Activated CD4-positive, alpha-beta T cell treated with anti-CD3 and anti-CD28 coated beads, Interleukin-2, amount 50 U/mL, for 24 hours (primary cell): Measurements from ENCODE around the gene NEDD4L.
"Not testable (repeated sequence)": the region's sequence is repeated elsewhere in the genome, so short reads cannot be mapped to it uniquely, and the experiment has no call there.

Experiments used
- DNase-seq, 2 donors: peaks; one replicate each; pipeline ENCODE4 v3.0.0-alpha.2; 2020; ENCODE audit warnings: low read depth in 1 of 2, low spot score in 1 of 2

NEDD4L gene

GRCh38 chr18:58363767-58364540, 319.9 kb downstream of the NEDD4L start:
- no peak for DNase-seq

GRCh38 chr18:58364876-58365528, 321.0 kb downstream of the NEDD4L start:
- no peak for DNase-seq

GRCh38 chr18:58367425-58368140, 323.6 kb downstream of the NEDD4L start:
- no peak for DNase-seq

GRCh38 chr18:58369616-58370015, 325.6 kb downstream of the NEDD4L start:
- no peak for DNase-seq

- DNase-seq = no peak
Measured at GRCh38 chr18:58370038-58370580, 326.1 kb downstream of the NEDD4L start.

- DNase-seq = no peak
Measured at GRCh38 chr18:58370612-58371011, 326.6 kb downstream of the NEDD4L start.

GRCh38 chr18:58373481-58373880, 329.5 kb downstream of the NEDD4L start:
- DNase-seq = no peak

GRCh38 chr18:58375051-58375450, 331.0 kb downstream of the NEDD4L start:
- DNase-seq = no peak

- no peak for DNase-seq
Measured at GRCh38 chr18:58378411-58379379, 334.7 kb downstream of the NEDD4L start.

- no peak for DNase-seq
Measured at GRCh38 chr18:58379443-58379842, 335.4 kb downstream of the NEDD4L start.

GRCh38 chr18:58380113-58380512, 336.1 kb downstream of the NEDD4L start:
- DNase-seq = not testable (repeated sequence)

GRCh38 chr18:58381676-58382411, 337.8 kb downstream of the NEDD4L start:
- no peak for DNase-seq

- no peak for DNase-seq
Measured at GRCh38 chr18:58382446-58382845, 338.4 kb downstream of the NEDD4L start.

- no peak for DNase-seq
Measured at GRCh38 chr18:58385472-58385871, 341.4 kb downstream of the NEDD4L start.

- DNase-seq = no peak
Measured at GRCh38 chr18:58386780-58387179, 342.8 kb downstream of the NEDD4L start.

- no peak for DNase-seq
Measured at GRCh38 chr18:58387716-58388115, 343.7 kb downstream of the NEDD4L start.

- DNase-seq = no peak
Measured at GRCh38 chr18:58388736-58389135, 344.7 kb downstream of the NEDD4L start.

- DNase-seq = no peak
Measured at GRCh38 chr18:58389745-58390144, 345.7 kb downstream of the NEDD4L start.

GRCh38 chr18:58390399-58390798, 346.4 kb downstream of the NEDD4L start:
- DNase-seq = no peak
